Esophagus (tissue), 2 donors: ENCODE data around the gene DESI1. TPM values are rescaled to one million over a fixed set of nuclear protein-coding genes. Genes with fewer than 3 reads are reported as not detected.
"Not testable (repeated sequence)": the region's sequence is repeated elsewhere in the genome, so short reads cannot be mapped to it uniquely, and the experiment has no call there.

Experiments used
- H3K27ac ChIP-seq, 2 donors: one replicate each; pipeline ENCODE4 v1.5.1; 2013; ENCODE audit warnings: low read depth in 2 of 2, mild to moderate bottlenecking in 2 of 2, inconsistent platforms in 1 of 2, low read length in 1 of 2, moderate library complexity in 1 of 2
- H3K27me3 ChIP-seq, 2 donors: one replicate each; pipeline ENCODE4 v1.6.1; 2013; ENCODE audit warnings: low read length in 2 of 2, control low read depth in 1 of 2, mild to moderate bottlenecking in 1 of 2; ENCODE audit not compliant: insufficient read depth in 2 of 2, control insufficient read depth in 1 of 2
- H3K36me3 ChIP-seq, 2 donors: one replicate each; pipeline ENCODE4 v1.6.1; 2013; ENCODE audit warnings: low read length in 1 of 2; ENCODE audit not compliant: control insufficient read depth in 2 of 2, insufficient read depth in 2 of 2
- H3K4me1 ChIP-seq, 2 donors: one replicate each; pipeline ENCODE4 v1.6.1; 2013; ENCODE audit warnings: low read length in 1 of 2; ENCODE audit not compliant: control insufficient read depth in 2 of 2, insufficient read depth in 2 of 2
- H3K4me3 ChIP-seq, 2 donors: one replicate each; pipeline ENCODE4 v1.5.1; 2013; ENCODE audit warnings: low read length in 2 of 2, mild to moderate bottlenecking in 2 of 2, low read depth in 1 of 2, moderate library complexity in 1 of 2
- H3K9me3 ChIP-seq, 2 donors: one replicate each; pipeline ENCODE4 v1.6.1; 2013; ENCODE audit warnings: mild to moderate bottlenecking in 2 of 2, low read depth in 1 of 2, low read length in 1 of 2, moderate library complexity in 1 of 2; ENCODE audit not compliant: control insufficient read depth in 2 of 2, insufficient read depth in 1 of 2
- WGBS, 2 donors: extraction: QIAGEN DNeasy Blood & Tissue Kit; methylation state at CpG; one replicate each; pipeline ENCODE4 v1.1.7; 2013; 5-methylcytosine and 5-hydroxymethylcytosine counted together
- polyA plus RNA-seq, 2 donors: library from polyadenylated mRNA; stranded (reverse); fragments of 200-250 nt; gene quantifications; one replicate each; pipeline ENCODE4 v1.2.3, GENCODE V29; 2013
- donor health status: healthy with polysubstance abuse.
- donor health status: Bipolar disorder and iron deficiency.

The DESI1 gene
- polyA plus RNA-seq, 2 donors: 22.8 to 34.8 TPM

GRCh38 chr22:41567512-41567768, 53.4 kb downstream of the DESI1 start:
- H3K4me3 ChIP-seq: no peak overlapping the region
- no peak overlapping the region for H3K27ac ChIP-seq
- no peaks in the 10 kb centered on the region for H3K9me3 ChIP-seq
- 64% methylated on average over 3 of the region's 3 CpGs for WGBS, 2 donors
- no peaks in the 10 kb centered on the region for H3K36me3 ChIP-seq
- no peaks in the 10 kb centered on the region for H3K27me3 ChIP-seq
- H3K4me1 ChIP-seq: peaks cover 0 to 4% of the 10 kb centered on the region in 2 donors

DNA sequence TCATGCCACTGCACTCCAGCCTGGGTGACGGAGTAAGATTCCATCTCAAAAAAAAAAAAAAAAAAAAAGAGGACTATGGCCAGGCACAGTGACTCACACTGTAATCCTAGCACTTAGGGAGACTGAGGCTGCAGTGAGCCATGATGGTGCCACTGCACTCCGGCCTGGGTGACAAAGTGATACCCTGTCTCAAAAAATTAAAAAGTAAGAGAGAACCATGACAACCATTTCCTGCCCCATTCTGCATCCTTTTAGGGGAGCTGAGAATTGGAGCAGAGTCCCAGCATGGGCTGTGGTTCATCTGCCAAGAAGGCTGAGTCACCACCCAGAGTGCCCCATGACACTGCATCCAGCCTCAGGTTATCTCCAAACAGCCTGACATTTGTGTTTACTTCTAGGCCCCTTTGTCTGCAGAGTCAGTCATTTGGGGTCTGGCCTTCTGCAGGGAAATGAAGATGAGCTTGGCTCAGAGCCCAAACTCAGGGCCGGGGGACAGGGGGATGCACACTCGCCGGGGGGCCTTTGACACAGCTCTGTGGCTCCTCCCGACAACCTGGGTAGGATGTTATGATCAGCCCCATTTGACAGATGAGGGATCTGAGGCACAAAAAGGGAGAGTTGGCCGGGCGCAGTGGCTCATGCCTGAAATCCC, 55.3 kb downstream of the DESI1 start:
- peak overlapping the region; percentile 17 to 31 for H3K27ac ChIP-seq
- H3K4me3 ChIP-seq: no peak overlapping the region
- no peaks in the 10 kb centered on the region for H3K27me3 ChIP-seq
- H3K9me3 ChIP-seq: no peaks in the 10 kb centered on the region
- 49 to 58% methylated on average over 7 to 8 of the region's 8 CpGs for WGBS, 2 donors
- peaks cover 0 to 4% of the 10 kb centered on the region in 2 donors for H3K4me1 ChIP-seq
- no peaks in the 10 kb centered on the region for H3K36me3 ChIP-seq

GRCh38 chr22:41564563-41564962, 56.3 kb downstream of the DESI1 start:
- H3K4me3 ChIP-seq: no peak overlapping the region
- no peaks in the 10 kb centered on the region for H3K9me3 ChIP-seq
- no peaks in the 10 kb centered on the region for H3K36me3 ChIP-seq
- no peaks in the 10 kb centered on the region for H3K27me3 ChIP-seq
- H3K4me1 ChIP-seq: peaks cover 0 to 4% of the 10 kb centered on the region in 2 donors
- 82 to 83% methylated on average over 8 of the region's 8 CpGs for WGBS, 2 donors
- H3K27ac ChIP-seq: no peak overlapping the region

- Histone ChIP-seq H3K27ac (peak overlapping the region in 1 of 2 donors; percentile 63), H3K27me3 (no peaks in the 10 kb centered on the region), H3K4me1 (peaks cover 0 to 4% of the 10 kb centered on the region in 2 donors), H3K9me3 (no peaks in the 10 kb centered on the region), H3K4me3 (no peak overlapping the region), H3K36me3 (no peaks in the 10 kb centered on the region)
- WGBS, 2 donors: 41 to 54% methylated on average over 10 of the region's 10 CpGs
Observed at GRCh38 chr22:41563051-41563711, 57.7 kb downstream of the DESI1 start.

DNA sequence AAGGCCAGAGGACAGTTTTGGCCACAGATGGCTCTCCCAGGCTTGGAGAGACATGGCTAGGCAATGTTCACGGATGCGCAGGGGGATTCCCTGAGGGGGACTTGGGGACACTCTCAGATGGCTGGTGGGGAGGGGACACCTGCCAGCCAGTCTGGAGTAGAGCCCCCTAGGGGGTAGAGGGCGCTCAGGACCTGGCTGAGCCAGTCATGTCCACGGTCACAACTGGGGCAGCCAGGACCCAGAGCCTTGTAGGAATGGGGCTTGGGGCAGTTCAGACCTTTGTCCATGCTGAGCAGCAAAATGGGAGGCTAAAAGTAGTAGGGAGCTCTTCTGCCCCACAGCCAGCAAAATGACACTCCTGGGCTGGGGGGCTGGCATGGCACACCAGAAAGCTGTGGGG, 58.4 kb downstream of the DESI1 start:
- H3K27me3 ChIP-seq: no peaks in the 10 kb centered on the region
- H3K9me3 ChIP-seq: no peaks in the 10 kb centered on the region
- no peaks in the 10 kb centered on the region for H3K36me3 ChIP-seq
- peak overlapping the region in 1 of 2 donors; percentile 63 for H3K27ac ChIP-seq
- H3K4me1 ChIP-seq: peaks cover 0 to 6% of the 10 kb centered on the region in 2 donors
- no peak overlapping the region for H3K4me3 ChIP-seq
- WGBS, 2 donors: 71 to 81% methylated on average over 4 of the region's 4 CpGs

GRCh38 chr22:41561788-41562187, 59.1 kb downstream of the DESI1 start:
- H3K27me3 ChIP-seq: no peaks in the 10 kb centered on the region
- H3K4me3 ChIP-seq: no peak overlapping the region
- H3K9me3 ChIP-seq: no peaks in the 10 kb centered on the region
- H3K4me1 ChIP-seq: peaks cover 0 to 7% of the 10 kb centered on the region in 2 donors
- 71 to 73% methylated on average over 5 of the region's 5 CpGs for WGBS, 2 donors
- H3K36me3 ChIP-seq: no peaks in the 10 kb centered on the region
- H3K27ac ChIP-seq: no peak overlapping the region

- Histone ChIP-seq H3K27me3 (no peaks in the 10 kb centered on the region), H3K9me3 (no peaks in the 10 kb centered on the region), H3K4me1 (peaks cover 0 to 7% of the 10 kb centered on the region in 2 donors), H3K27ac (peak overlapping the region; percentile 34 to 72), H3K4me3 (no peak overlapping the region), H3K36me3 (no peaks in the 10 kb centered on the region)
- 42 to 55% methylated on average over 10 of the region's 10 CpGs for WGBS, 2 donors
Observed at GRCh38 chr22:41561335-41561734, 59.5 kb downstream of the DESI1 start.

DNA sequence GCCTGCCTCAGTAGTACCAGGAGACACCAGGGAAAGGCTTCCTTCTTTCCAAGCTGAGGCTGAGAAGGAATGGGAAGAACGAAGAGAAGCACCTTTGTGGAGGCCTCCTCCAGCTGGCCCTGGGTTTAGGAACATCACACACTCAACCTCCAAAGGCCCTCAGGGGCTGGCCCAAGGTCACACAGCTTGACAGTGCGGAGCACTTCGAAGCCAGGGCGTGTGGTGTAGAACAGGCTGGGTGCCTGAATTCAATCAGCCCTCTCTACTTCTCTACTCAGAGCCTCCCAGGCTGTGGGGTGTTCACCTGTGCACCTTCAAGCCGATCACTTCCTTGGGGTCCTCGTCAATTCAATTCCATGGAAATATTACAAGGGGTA, 60.8 kb downstream of the DESI1 start:
- Histone ChIP-seq H3K4me3 (no peak overlapping the region), H3K27ac (peak overlapping the region in 1 of 2 donors; percentile 21), H3K36me3 (no peaks in the 10 kb centered on the region), H3K4me1 (peaks cover 0 to 7% of the 10 kb centered on the region in 2 donors), H3K9me3 (no peaks in the 10 kb centered on the region), H3K27me3 (no peaks in the 10 kb centered on the region)
- 58 to 71% methylated on average over 6 of the region's 6 CpGs for WGBS, 2 donors

GRCh38 chr22:41558241-41558630, 62.6 kb downstream of the DESI1 start:
- H3K36me3 ChIP-seq, H3K27ac ChIP-seq, H3K4me3 ChIP-seq, H3K9me3 ChIP-seq, H3K4me1 ChIP-seq, H3K27me3 ChIP-seq: not testable (repeated sequence)
- WGBS, 2 donors: 91 to 93% methylated on average over 13 of the region's 13 CpGs
